GM23338 (cell line): ENCODE measurements around the gene ADD1. TPM values are rescaled to one million over a fixed set of nuclear protein-coding genes. Genes with fewer than 3 reads are reported as not detected.

Experiments used
- ATAC-seq: fragments of 200-7000 bp; cut with Tn5 transposase; 3 replicates; pipeline ENCODE4 v1.9.1; 2020
- DNase-seq: peaks from one replicate; pipeline ENCODE4 v3.0.0-alpha.2; 2015; ENCODE audit warnings: low spot score
- H2AFZ ChIP-seq: fragments of 200-600 bp; sonication (generic); 2 replicates; pipeline ENCODE4 v1.8.0; 2016; ENCODE audit warnings: antibody characterized with exemption, mild to moderate bottlenecking, moderate library complexity
- H3F3A ChIP-seq: fragments of 200-600 bp; sonication (generic); replicated peaks from 2 replicates; pipeline ENCODE4 v1.8.0; 2017; ENCODE audit warnings: antibody characterized with exemption, mixed run types, low read depth
- H3K27ac ChIP-seq: fragments of 200-600 bp; sonication (generic); 2 replicates; pipeline ENCODE4 v1.6.1; 2016; ENCODE audit warnings: low read depth
- H3K27me3 ChIP-seq: fragments of 200-600 bp; sonication (generic); 2 replicates; pipeline ENCODE4 v1.8.0; 2016; ENCODE audit warnings: mild to moderate bottlenecking, mixed run types, moderate library complexity; ENCODE audit not compliant: insufficient read depth
- H3K36me3 ChIP-seq: fragments of 200-600 bp; sonication (generic); 2 replicates; pipeline ENCODE4 v1.8.0; 2016; ENCODE audit warnings: mild to moderate bottlenecking; ENCODE audit not compliant: insufficient read depth
- H3K4me1 ChIP-seq: fragments of 200-600 bp; sonication (generic); 2 replicates; pipeline ENCODE4 v1.8.0; 2016; ENCODE audit warnings: mild to moderate bottlenecking, moderate library complexity; ENCODE audit not compliant: insufficient read depth
- H3K4me2 ChIP-seq: fragments of 200-600 bp; sonication (generic); 2 replicates; pipeline ENCODE4 v1.7.1; 2017; ENCODE audit warnings: mixed run types
- H3K4me3 ChIP-seq: fragments of 200-600 bp; sonication (generic); 2 replicates; pipeline ENCODE4 v1.6.1; 2016; ENCODE audit warnings: mixed run types
- H3K79me2 ChIP-seq: fragments of 200-600 bp; sonication (generic); replicated peaks from 2 replicates; pipeline ENCODE4 v1.8.0; 2017; ENCODE audit warnings: mild to moderate bottlenecking; ENCODE audit not compliant: insufficient read depth
- H3K9me2 ChIP-seq: fragments of 200-600 bp; sonication (generic); 2 replicates; pipeline ENCODE4 v1.8.0; 2017; ENCODE audit not compliant: insufficient read depth
- H4K20me1 ChIP-seq: fragments of 200-600 bp; sonication (generic); replicated peaks from 2 replicates; pipeline ENCODE4 v1.8.0; 2017; ENCODE audit warnings: mild to moderate bottlenecking; ENCODE audit not compliant: insufficient read depth
- H3K27ac Mint-ChIP-seq: 2 replicates; pipeline ENCODE4 v1.8.0; 2020; ENCODE audit warnings: inconsistent platforms, mild to moderate bottlenecking, moderate library complexity, mixed read lengths
- H3K27me3 Mint-ChIP-seq: 3 replicates; pipeline ENCODE4 v1.8.0; 2022; ENCODE audit warnings: low read depth, mild to moderate bottlenecking, moderate library complexity, mixed read lengths, inconsistent platforms; ENCODE audit not compliant: insufficient read depth, poor library complexity
- H3K36me3 Mint-ChIP-seq: 3 replicates; pipeline ENCODE4 v1.8.0; 2021; ENCODE audit warnings: low read depth, mild to moderate bottlenecking, inconsistent platforms, moderate library complexity, mixed read lengths
- H3K4me1 Mint-ChIP-seq: 3 replicates; pipeline ENCODE4 v1.8.0; 2020; ENCODE audit warnings: mild to moderate bottlenecking, inconsistent platforms, mixed read lengths
- H3K4me3 Mint-ChIP-seq: 3 replicates; pipeline ENCODE4 v1.8.0; 2021; ENCODE audit warnings: moderate library complexity, mild to moderate bottlenecking, inconsistent platforms, mixed read lengths
- H3K9me3 Mint-ChIP-seq: 3 replicates; pipeline ENCODE4 v1.8.0; 2020; ENCODE audit warnings: moderate library complexity, mild to moderate bottlenecking, inconsistent platforms, mixed read lengths
- CREB1 ChIP-seq: fragments of 250-450 bp; sonication (Bioruptor Pico); IDR thresholded peaks from 2 replicates; pipeline ENCODE4 v1.5.0; 2020; ENCODE audit warnings: low read depth, mild to moderate bottlenecking, moderate library complexity
- EZH2phosphoT487 ChIP-seq: fragments of 200-600 bp; sonication (generic); IDR thresholded peaks from one replicate; pipeline ENCODE4 v1.8.1; 2018; ENCODE audit warnings: antibody characterized with exemption; ENCODE audit not compliant: unreplicated experiment
- JUNB ChIP-seq: IDR thresholded peaks from one replicate; pipeline ENCODE4 v1.6.1; 2016; ENCODE audit warnings: antibody characterized with exemption; ENCODE audit not compliant: unreplicated experiment
- NANOG ChIP-seq: IDR thresholded peaks from 2 replicates; pipeline ENCODE4 v1.6.1; 2016; ENCODE audit warnings: antibody characterized with exemption, borderline replicate concordance
- POLR2AphosphoS5 ChIP-seq: IDR thresholded peaks from 2 replicates; pipeline ENCODE4 v1.6.1; 2016; ENCODE audit warnings: antibody characterized with exemption, low read depth
- REST ChIP-seq: IDR thresholded peaks from one replicate; pipeline ENCODE4 v1.6.1; 2018; ENCODE audit warnings: antibody characterized with exemption; ENCODE audit not compliant: unreplicated experiment
- polyA plus RNA-seq: library from polyadenylated mRNA; unstranded; fragments of >200 nt; fragmentation: Nextera tagmentation; extraction: Ambion mirVana; gene quantifications from 2 replicates; pipeline ENCODE4 v1.2.1, GENCODE V29; 2016
- total RNA-seq: library from RNA; depleted of rRNA; stranded (reverse); fragments of >200 nt; shearing (Covaris generic); gene quantifications from 2 replicates; pipeline ENCODE4 v1.2.3, GENCODE V29; 2014

Gene ADD1
- total and polyA plus RNA-seq, 2 experiments from 2014 or later: 126 to 144 TPM

- TF ChIP-seq REST (no peak), NANOG (no peak), CREB1 (CRISPR knock-in tag) (no peak)
These were observed 81.2 kb downstream of the ADD1 start (continued) for GRCh38 chr4:2924765-2925301.

- no peak overlapping the region for H3K27ac Mint-ChIP-seq
- H3K4me1 ChIP-seq: peaks cover 23% of the 10 kb centered on the region
- H3K9me3 Mint-ChIP-seq: peaks cover 30% of the 10 kb centered on the region
- H3K27ac ChIP-seq: no peak overlapping the region; the same call in 1 of the 2 replicates
- no peak overlapping the region for H3K4me2 ChIP-seq
- H3K4me3 Mint-ChIP-seq: no peak overlapping the region
- H3F3A ChIP-seq: 0 out of 2 replicates have a peak, but pooled peaks cover 6% of the 10 kb centered on the region
- DNase-seq (no peak), ATAC-seq (no peak)
- peaks cover 14% of the 10 kb centered on the region for H3K79me2 ChIP-seq
- peaks cover 29% of the 10 kb centered on the region for H3K4me1 Mint-ChIP-seq
- peaks cover 13% of the 10 kb centered on the region for H3K27me3 Mint-ChIP-seq
- peaks cover 88% of the 10 kb centered on the region for H3K36me3 Mint-ChIP-seq
- H3K9me2 ChIP-seq: no peaks in the 10 kb centered on the region
- TF ChIP-seq EZH2phosphoT487 (no peak), JUNB (no peak), REST (no peak), POLR2AphosphoS5 (no peak)
- no peaks in the 10 kb centered on the region; the same call in 1 of the 2 replicates for H3K36me3 ChIP-seq
- no peak overlapping the region for H3K4me3 ChIP-seq
- H3K27me3 ChIP-seq: no peaks in the 10 kb centered on the region
- H4K20me1 ChIP-seq: peaks cover 6% of the 10 kb centered on the region; the same call in 1 of the 2 replicates
- H2AFZ ChIP-seq: no peak overlapping the region
These were observed 81.9 kb downstream of the ADD1 start for GRCh38 chr4:2925496-2925895.
